Activated CD4-positive, alpha-beta memory T cell treated with anti-CD3 and anti-CD28 coated beads for 36 hours (primary cell): ENCODE results near the gene LRRD1. TPM values are rescaled to one million over a fixed set of nuclear protein-coding genes. Genes with fewer than 3 reads are reported as not detected.
A peak's percentile ranks its signal among the peaks of the same experiment; 100 is the strongest.

Source experiments
- CTCF ChIA-PET: fragments of 350-600 bp; sonication (Branson Sonifier 250); formaldehyde crosslinking; loops from one replicate; lab custom pipeline; 2021; ENCODE audit warnings: antibody characterized with exemption, inconsistent platforms; lab: Charles Lee
- POLR2A ChIA-PET: fragments of 350-600 bp; sonication (Branson Sonifier 250); formaldehyde crosslinking; loops from one replicate; lab custom pipeline; 2021; ENCODE audit warnings: antibody characterized with exemption; lab: Charles Lee
- DNase-seq: peaks from one replicate; pipeline ENCODE4 v3.0.0-alpha.2; 2020
- H3K27ac Mint-ChIP-seq: one replicate; pipeline ENCODE4 v1.8.0; 2021; ENCODE audit warnings: mixed read lengths
- H3K27me3 Mint-ChIP-seq: one replicate; pipeline ENCODE4 v1.8.0; 2021; ENCODE audit warnings: mixed read lengths
- H3K36me3 Mint-ChIP-seq: one replicate; pipeline ENCODE4 v1.8.0; 2021; ENCODE audit warnings: mixed read lengths
- H3K4me1 Mint-ChIP-seq: one replicate; pipeline ENCODE4 v1.8.0; 2021; ENCODE audit warnings: low read depth, mixed read lengths
- H3K4me3 Mint-ChIP-seq: one replicate; pipeline ENCODE4 v1.8.0; 2021; ENCODE audit warnings: mild to moderate bottlenecking, mixed read lengths
- H3K9me3 Mint-ChIP-seq: one replicate; pipeline ENCODE4 v1.8.0; 2021; ENCODE audit warnings: mixed read lengths
- intact Hi-C: fragments of 100-400 bp; cut with micrococcal nuclease; formaldehyde crosslinking; loops from one replicate; pipeline ENCODE4 v1.15.1; 2023
- total RNA-seq, 2 experiments: library from RNA; stranded (reverse); gene quantifications; one replicate each; pipeline ENCODE4 v1.2.3, GENCODE V29; 2021

The LRRD1 gene
- total RNA-seq, 2 experiments from 2014 or later: not detected

- POLR2A ChIA-PET: interaction anchor here (0.7 to 2.8 kb wide), 4 partner anchors 10 to 312 kb away, joined by 3 to 14 read pairs (median 6); partner anchors contain the start of genes ANKIB1, GATAD1 and KRIT1
- peak; percentile 30 for DNase-seq
- CTCF ChIA-PET: interaction anchor here (0.9 to 1.9 kb wide), 6 partner anchors 9 to 313 kb away, joined by 3 to 5 read pairs (median 4); partner anchors contain the start of genes AKAP9, ANKIB1, GATAD1 and KRIT1
- Mint-ChIP-seq H3K9me3 (no peaks in the 10 kb centered on the region), H3K36me3 (peaks cover 22% of the 10 kb centered on the region), H3K27ac (peak overlapping the region; percentile 100), H3K4me3 (peak overlapping the region; percentile 99), H3K4me1 (peaks cover 30% of the 10 kb centered on the region), H3K27me3 (peaks cover 2% of the 10 kb centered on the region)
- intact Hi-C loops: loop anchor here (2.0 to 10.0 kb wide), 2 partner anchors 254 to 1050 kb away; partner anchors contain the start of gene MTERF1
Observed at GRCh38 chr7:92135052-92135889, 43.7 kb downstream of the LRRD1 start.

DNA sequence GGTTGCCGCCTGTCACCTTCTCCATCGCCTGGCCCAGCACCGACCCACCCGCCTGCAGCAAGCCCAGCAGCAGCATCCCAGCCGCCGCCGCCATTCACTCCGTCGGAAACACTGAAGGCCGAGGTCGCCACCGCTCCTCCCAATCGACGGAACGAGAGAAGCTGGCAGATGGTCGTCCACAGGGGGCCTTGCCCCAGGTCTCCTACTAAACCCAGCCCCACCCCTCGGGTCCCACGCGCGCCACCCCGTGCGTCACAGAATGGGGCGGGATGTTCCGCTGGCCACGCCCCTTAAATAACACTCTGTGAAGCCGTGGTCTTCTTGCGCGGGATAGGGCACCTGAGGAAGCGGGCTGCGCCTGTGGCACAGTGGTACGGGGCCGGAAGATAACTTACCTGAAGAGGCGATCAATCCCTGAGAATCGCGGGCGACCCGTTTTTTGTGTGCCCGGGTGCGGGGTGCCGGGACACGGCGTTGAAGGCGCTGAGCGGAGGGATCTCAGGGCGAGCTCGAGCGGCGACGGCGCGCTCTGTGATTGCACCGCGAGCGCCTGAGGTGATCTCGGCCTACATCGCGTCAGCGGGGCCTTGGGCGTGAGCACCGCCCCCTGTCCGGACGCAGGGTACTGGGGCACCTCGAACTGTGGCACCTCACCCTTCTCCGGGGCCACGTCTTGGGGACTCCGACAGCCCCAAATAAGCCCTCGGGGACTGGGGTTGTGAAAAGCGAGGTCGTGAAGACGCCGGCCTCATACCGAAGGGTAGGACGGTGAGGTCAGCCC is 44.5 kb downstream of the LRRD1 start, which contains the start of gene CYP51A1:
Gene CYP51A1 (minus strand): TSS at position 207 of the 781 bp plus-strand sequence. CDS start 113 bp downstream, at position 94.
- Mint-ChIP-seq H3K27me3 (peaks cover 2% of the 10 kb centered on the region), H3K9me3 (no peaks in the 10 kb centered on the region), H3K36me3 (peaks cover 27% of the 10 kb centered on the region), H3K4me3 (peak within 1 kb of the TSS; percentile 99), H3K4me1 (peaks cover 30% of the 10 kb centered on the region), H3K27ac (peak within 1 kb of the TSS; percentile 100)
- ChIA-PET POLR2A (interaction anchor here (0.7 to 2.8 kb wide), 5 partner anchors 9 to 313 kb away, joined by 3 to 14 read pairs (median 4); partner anchors contain the start of genes AKAP9, ANKIB1, GATAD1 and KRIT1), CTCF (interaction anchor here (0.7 to 1.9 kb wide), 7 partner anchors 8 to 394 kb away, joined by 3 to 5 read pairs (median 3); partner anchors contain the start of genes ANKIB1, GATAD1, KRIT1 and PEX1)
- intact Hi-C loops: loop anchor here (1.0 to 10.0 kb wide), 7 partner anchors 45 to 1050 kb away; partner anchors contain the start of genes AKAP9, ANKIB1, GATAD1 and KRIT1
- peak; percentile 95 for DNase-seq

GRCh38 chr7:92133737-92134270 is 45.1 kb downstream of the LRRD1 start:
- peak overlapping the region; percentile 100 for H3K27ac Mint-ChIP-seq
- DNase-seq: peak; percentile 70
- peak overlapping the region; percentile 99 for H3K4me3 Mint-ChIP-seq
- H3K9me3 Mint-ChIP-seq: no peaks in the 10 kb centered on the region
- CTCF ChIA-PET: interaction anchor here (0.7 to 1.9 kb wide), 7 partner anchors 9 to 395 kb away, joined by 3 to 5 read pairs (median 3); partner anchors contain the start of genes ANKIB1, GATAD1, KRIT1 and PEX1
- intact Hi-C loops: loop anchor here (1.0 to 10.0 kb wide), 7 partner anchors 45 to 1049 kb away; partner anchors contain the start of genes AKAP9, ANKIB1, GATAD1 and KRIT1
- H3K27me3 Mint-ChIP-seq: peaks cover 2% of the 10 kb centered on the region
- H3K4me1 Mint-ChIP-seq: peaks cover 30% of the 10 kb centered on the region
- POLR2A ChIA-PET: interaction anchor here (0.9 to 2.8 kb wide), 5 partner anchors 8 to 314 kb away, joined by 3 to 14 read pairs (median 5); partner anchors contain the start of genes AKAP9, ANKIB1, GATAD1 and KRIT1
- H3K36me3 Mint-ChIP-seq: peaks cover 27% of the 10 kb centered on the region

DNA sequence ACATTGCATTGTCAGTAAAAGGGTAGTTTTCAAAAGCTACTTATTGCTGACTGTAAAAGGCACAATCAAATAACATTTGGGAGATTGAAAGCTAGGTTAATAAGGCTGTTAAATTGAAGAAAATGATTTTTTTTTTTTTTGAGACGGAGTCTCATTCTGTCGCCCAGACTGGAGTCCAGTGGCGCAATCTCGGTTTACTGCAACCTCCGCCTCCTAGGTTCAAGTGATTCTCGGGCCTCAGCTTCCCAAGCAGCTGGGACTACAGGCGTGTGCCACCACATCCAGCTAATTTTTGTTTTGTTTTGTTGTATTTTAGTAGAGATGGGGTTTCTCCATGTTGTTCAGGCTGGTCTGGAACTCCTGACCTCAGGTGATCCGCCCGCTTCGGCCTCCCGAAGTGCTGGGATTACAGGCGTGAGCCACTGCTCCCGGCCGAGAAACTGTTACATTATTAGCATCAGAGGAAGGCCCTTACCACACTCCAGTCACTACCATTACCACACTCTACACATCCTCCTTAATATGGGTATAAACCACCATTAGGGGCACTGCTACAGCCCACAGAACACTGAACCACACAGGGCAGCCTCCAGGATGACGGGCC is 45.7 kb downstream of the LRRD1 start:
- H3K27me3 Mint-ChIP-seq: peaks cover 2% of the 10 kb centered on the region
- H3K4me3 Mint-ChIP-seq: peak overlapping the region; percentile 99
- peaks cover 31% of the 10 kb centered on the region for H3K36me3 Mint-ChIP-seq
- peaks cover 30% of the 10 kb centered on the region for H3K4me1 Mint-ChIP-seq
- POLR2A ChIA-PET: interaction anchor here (1.6 to 2.8 kb wide), 2 partner anchors 112 to 314 kb away, joined by 5 to 14 read pairs; partner anchors contain the start of genes ANKIB1, GATAD1 and KRIT1
- no peaks in the 10 kb centered on the region for H3K9me3 Mint-ChIP-seq
- peak overlapping the region; percentile 100 for H3K27ac Mint-ChIP-seq
- DNase-seq: no peak
- CTCF ChIA-PET: interaction anchor here (0.6 to 1.6 kb wide), 9 partner anchors 18 to 395 kb away, joined by 3 to 8 read pairs (median 4); partner anchors contain the start of genes ANKIB1, GATAD1, KRIT1 and LRRD1
- intact Hi-C loops: loop anchor here (10.0 kb wide), 1 partner anchor 1048 kb away; no protein-coding TSS in a partner anchor

- DNase-seq: no peak
- peaks cover 30% of the 10 kb centered on the region for H3K4me1 Mint-ChIP-seq
- POLR2A ChIA-PET: interaction anchor here (1.2 kb wide), 1 partner anchor 115 kb away, joined by 3 read pairs; no protein-coding TSS in a partner anchor
- no peaks in the 10 kb centered on the region for H3K9me3 Mint-ChIP-seq
- intact Hi-C loops: loop anchor here (10.0 kb wide), 1 partner anchor 1047 kb away; no protein-coding TSS in a partner anchor
- H3K27ac Mint-ChIP-seq: no peak overlapping the region
- CTCF ChIA-PET: interaction anchor here (0.5 to 1.6 kb wide), 2 partner anchors 30 to 48 kb away, joined by 3 to 5 read pairs; partner anchors contain the start of gene LRRD1
- H3K36me3 Mint-ChIP-seq: peaks cover 40% of the 10 kb centered on the region
- H3K27me3 Mint-ChIP-seq: peaks cover 2% of the 10 kb centered on the region
- no peak overlapping the region for H3K4me3 Mint-ChIP-seq
Observed at GRCh38 chr7:92131764-92132330, 47.1 kb downstream of the LRRD1 start.

- H3K4me3 Mint-ChIP-seq: no peak overlapping the region
- peaks cover 2% of the 10 kb centered on the region for H3K27me3 Mint-ChIP-seq
- H3K4me1 Mint-ChIP-seq: peaks cover 30% of the 10 kb centered on the region
- CTCF ChIA-PET: no interaction called here
- no peak for DNase-seq
- H3K27ac Mint-ChIP-seq: no peak overlapping the region
- H3K36me3 Mint-ChIP-seq: peaks cover 46% of the 10 kb centered on the region
- no peaks in the 10 kb centered on the region for H3K9me3 Mint-ChIP-seq
- intact Hi-C loops: loop anchor here (10.0 kb wide), 1 partner anchor 1046 kb away; no protein-coding TSS in a partner anchor
- POLR2A ChIA-PET: interaction anchor here (1.2 kb wide), 1 partner anchor 116 kb away, joined by 3 read pairs; no protein-coding TSS in a partner anchor
Observed at GRCh38 chr7:92131093-92131492, 47.8 kb downstream of the LRRD1 start.

GRCh38 chr7:92121681-92122080 is 57.3 kb downstream of the LRRD1 start:
- Mint-ChIP-seq H3K9me3 (no peaks in the 10 kb centered on the region), H3K4me1 (peaks cover 7% of the 10 kb centered on the region), H3K36me3 (peaks cover 62% of the 10 kb centered on the region), H3K27ac (no peak overlapping the region), H3K4me3 (no peak overlapping the region), H3K27me3 (no peaks in the 10 kb centered on the region)
- ChIA-PET POLR2A (no interaction called here), CTCF (no interaction called here)
- no peak for DNase-seq
- intact Hi-C loops: no loop called here

DNA sequence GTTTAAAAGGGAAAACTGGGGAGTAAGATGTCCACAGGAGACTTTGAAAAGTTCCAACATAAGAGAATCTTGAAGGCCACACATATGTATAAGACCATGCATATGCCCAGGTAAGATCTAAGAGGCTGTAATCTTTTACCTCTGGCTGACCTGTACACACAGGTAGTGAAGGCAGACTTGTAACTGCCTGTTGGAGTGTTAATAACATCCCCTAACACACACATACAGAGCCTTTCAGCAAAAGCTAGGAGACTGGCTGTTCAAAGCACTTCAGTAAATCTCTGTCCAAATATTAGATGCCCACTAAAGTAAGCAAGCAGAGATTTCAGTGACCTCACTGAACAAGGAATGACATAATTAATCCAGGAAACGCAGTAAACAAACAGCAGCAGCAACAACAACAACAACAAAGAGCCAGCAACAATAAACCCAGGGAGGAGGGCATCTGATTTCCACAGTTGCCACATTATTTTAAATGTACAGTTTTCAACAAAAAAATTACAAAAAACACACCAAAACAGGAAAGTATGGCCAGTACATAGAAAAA is 59.7 kb downstream of the LRRD1 start:
- H3K27me3 Mint-ChIP-seq: no peaks in the 10 kb centered on the region
- H3K27ac Mint-ChIP-seq: no peak overlapping the region
- no peak for DNase-seq
- POLR2A ChIA-PET: no interaction called here
- H3K9me3 Mint-ChIP-seq: no peaks in the 10 kb centered on the region
- CTCF ChIA-PET: no interaction called here
- H3K4me1 Mint-ChIP-seq: peaks cover 7% of the 10 kb centered on the region
- intact Hi-C loops: no loop called here
- H3K36me3 Mint-ChIP-seq: peaks cover 57% of the 10 kb centered on the region
- no peak overlapping the region for H3K4me3 Mint-ChIP-seq

- H3K27ac Mint-ChIP-seq: no peak overlapping the region
- H3K4me3 Mint-ChIP-seq: no peak overlapping the region
- peaks cover 48% of the 10 kb centered on the region for H3K36me3 Mint-ChIP-seq
- intact Hi-C loops: no loop called here
- H3K4me1 Mint-ChIP-seq: peaks cover 4% of the 10 kb centered on the region
- CTCF ChIA-PET: no interaction called here
- H3K27me3 Mint-ChIP-seq: no peaks in the 10 kb centered on the region
- DNase-seq: no peak
- H3K9me3 Mint-ChIP-seq: no peaks in the 10 kb centered on the region
- POLR2A ChIA-PET: no interaction called here
Observed at GRCh38 chr7:92116949-92117348, 62.0 kb downstream of the LRRD1 start.

DNA sequence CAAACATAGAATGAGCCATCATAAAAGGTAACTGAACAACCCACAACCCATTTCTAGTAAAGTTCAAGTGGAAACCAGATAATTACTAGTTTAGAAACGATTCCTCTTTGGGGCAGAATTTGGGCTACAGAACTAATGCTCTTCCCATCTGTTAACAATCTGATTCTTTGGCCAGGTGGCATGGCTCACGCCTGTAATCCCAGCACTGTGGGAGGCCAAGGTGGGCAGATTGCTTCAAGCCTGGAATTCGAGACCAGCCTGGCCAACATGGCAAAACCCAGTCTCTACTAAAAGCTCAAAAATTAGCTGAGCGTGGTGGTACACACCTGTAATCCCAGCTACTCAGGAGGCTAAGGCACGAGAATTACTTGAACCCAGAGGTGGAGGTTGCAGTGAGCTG is 63.1 kb downstream of the LRRD1 start:
- Mint-ChIP-seq H3K9me3 (no peaks in the 10 kb centered on the region), H3K27ac (no peak overlapping the region), H3K4me3 (no peak overlapping the region), H3K36me3 (peaks cover 40% of the 10 kb centered on the region), H3K4me1 (peaks cover 4% of the 10 kb centered on the region), H3K27me3 (no peaks in the 10 kb centered on the region)
- CTCF ChIA-PET: no interaction called here
- DNase-seq: no peak
- POLR2A ChIA-PET: no interaction called here
- intact Hi-C loops: no loop called here
